ENCODE results near the gene IFITM1. TPM values are rescaled to one million over a fixed set of nuclear protein-coding genes. Genes with fewer than 3 reads are reported as not detected.

The IFITM1 gene
- total and polyA plus RNA-seq, 9 of the 15 experiments (the other 6 are each of a cell fraction or from before 2014, with no cell fraction given), result 691 to 5,579 (median 974) TPM

DNA sequence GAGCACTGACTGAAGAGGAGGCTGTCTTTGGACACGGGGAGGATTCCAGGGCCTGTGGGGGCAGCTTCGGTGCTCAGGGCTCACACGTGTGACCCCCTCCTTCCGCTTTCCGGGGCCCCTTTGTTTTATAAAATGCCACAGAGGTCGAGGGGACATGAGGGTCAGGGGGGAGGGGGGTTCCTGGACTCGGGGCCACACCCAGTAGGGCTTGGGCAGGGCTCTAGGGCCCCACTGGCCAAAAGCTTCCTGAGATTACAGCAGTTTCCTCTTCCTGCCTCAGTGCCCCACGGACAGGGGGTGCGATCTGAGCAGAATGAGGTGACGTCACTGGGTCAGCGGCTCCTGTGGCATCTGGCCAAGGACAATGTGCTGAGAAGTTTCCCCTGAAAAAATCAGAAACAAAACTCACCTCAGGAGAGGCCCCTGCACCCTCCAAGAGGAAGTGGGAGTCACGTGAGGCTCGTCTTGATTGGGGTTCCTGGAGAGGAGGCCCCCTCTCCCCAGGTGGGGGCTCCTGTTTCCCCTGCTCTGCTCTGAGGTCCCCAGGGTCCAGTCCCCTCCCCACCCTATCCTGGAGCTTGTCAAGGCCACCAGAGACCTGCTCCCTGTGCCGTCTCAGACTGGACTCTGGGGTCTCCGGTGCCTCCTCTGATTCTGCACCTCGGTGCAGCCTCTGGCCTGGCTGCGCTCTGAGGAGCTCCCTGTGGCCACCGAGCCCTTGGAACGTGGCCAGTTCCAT, 13.2 kb downstream of the IFITM1 start (continued):
- TF ChIP-seq, protein P1, sequence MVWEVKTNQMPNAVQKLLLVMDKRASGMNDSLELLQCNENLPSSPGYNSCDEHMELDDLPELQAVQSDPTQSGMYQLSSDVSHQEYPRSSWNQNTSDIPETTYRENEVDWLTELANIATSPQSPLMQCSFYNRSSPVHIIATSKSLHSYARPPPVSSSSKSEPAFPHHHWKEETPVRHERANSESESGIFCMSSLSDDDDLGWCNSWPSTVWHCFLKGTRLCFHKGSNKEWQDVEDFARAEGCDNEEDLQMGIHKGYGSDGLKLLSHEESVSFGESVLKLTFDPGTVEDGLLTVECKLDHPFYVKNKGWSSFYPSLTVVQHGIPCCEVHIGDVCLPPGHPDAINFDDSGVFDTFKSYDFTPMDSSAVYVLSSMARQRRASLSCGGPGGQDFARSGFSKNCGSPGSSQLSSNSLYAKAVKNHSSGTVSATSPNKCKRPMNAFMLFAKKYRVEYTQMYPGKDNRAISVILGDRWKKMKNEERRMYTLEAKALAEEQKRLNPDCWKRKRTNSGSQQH (CRISPR knock-in tag; IDR thresholded peaks at IDR 0.05), result no peak
- TF ChIP-seq CBX1 (IDR thresholded peaks at IDR 0.05; ENCODE audit: low read depth) (no peak), PCBP2 (IDR thresholded peaks at IDR 0.05; ENCODE audit: low read depth, low read length, poor library complexity, severe bottlenecking) (no peak), ZC3H11A (IDR thresholded peaks at IDR 0.05; ENCODE audit: low read depth, low read length) (no peak), GATAD2A (IDR thresholded peaks at IDR 0.05) (peak; percentile 68), SIX5 (IDR thresholded peaks at IDR 0.05; ENCODE audit: borderline replicate concordance in 1 of 2, insufficient read depth in 1 of 2, low read depth in 1 of 2, low read length in 2 of 2) (no peak), ZKSCAN1 (IDR thresholded peaks at IDR 0.05; ENCODE audit: low read depth, low read length) (0 out of 2 replicates have a peak, but pooled peaks have one; percentile 48), BHLHE40 (IDR thresholded peaks at IDR 0.05; ENCODE audit: low read length) (peak; percentile 94), ZNF431 (CRISPR knock-in tag; IDR thresholded peaks at IDR 0.05) (0 out of 2 replicates have a peak, but pooled peaks have one; percentile 52), KDM2B (CRISPR knock-in tag; IDR thresholded peaks at IDR 0.05) (no peak), GABPA (tag; conservative IDR thresholded peaks at IDR 0.05; ENCODE audit: low read depth) (peak; percentile 74), DIDO1 (tag; IDR thresholded peaks at IDR 0.05; ENCODE audit: low read depth) (no peak), ZNF212 (CRISPR knock-in tag; IDR thresholded peaks at IDR 0.05) (no peak)
- TF ChIP-seq, protein P2, sequence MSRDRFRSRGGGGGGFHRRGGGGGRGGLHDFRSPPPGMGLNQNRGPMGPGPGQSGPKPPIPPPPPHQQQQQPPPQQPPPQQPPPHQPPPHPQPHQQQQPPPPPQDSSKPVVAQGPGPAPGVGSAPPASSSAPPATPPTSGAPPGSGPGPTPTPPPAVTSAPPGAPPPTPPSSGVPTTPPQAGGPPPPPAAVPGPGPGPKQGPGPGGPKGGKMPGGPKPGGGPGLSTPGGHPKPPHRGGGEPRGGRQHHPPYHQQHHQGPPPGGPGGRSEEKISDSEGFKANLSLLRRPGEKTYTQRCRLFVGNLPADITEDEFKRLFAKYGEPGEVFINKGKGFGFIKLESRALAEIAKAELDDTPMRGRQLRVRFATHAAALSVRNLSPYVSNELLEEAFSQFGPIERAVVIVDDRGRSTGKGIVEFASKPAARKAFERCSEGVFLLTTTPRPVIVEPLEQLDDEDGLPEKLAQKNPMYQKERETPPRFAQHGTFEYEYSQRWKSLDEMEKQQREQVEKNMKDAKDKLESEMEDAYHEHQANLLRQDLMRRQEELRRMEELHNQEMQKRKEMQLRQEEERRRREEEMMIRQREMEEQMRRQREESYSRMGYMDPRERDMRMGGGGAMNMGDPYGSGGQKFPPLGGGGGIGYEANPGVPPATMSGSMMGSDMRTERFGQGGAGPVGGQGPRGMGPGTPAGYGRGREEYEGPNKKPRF (IDR thresholded peaks at IDR 0.05; ENCODE audit: low read depth, low read length), result no peak
- TF ChIP-seq, protein P3, sequence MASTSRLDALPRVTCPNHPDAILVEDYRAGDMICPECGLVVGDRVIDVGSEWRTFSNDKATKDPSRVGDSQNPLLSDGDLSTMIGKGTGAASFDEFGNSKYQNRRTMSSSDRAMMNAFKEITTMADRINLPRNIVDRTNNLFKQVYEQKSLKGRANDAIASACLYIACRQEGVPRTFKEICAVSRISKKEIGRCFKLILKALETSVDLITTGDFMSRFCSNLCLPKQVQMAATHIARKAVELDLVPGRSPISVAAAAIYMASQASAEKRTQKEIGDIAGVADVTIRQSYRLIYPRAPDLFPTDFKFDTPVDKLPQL (IDR thresholded peaks at IDR 0.05; ENCODE audit: extremely low read depth, insufficient read length), result no peak
- TF ChIP-seq, protein P4, sequence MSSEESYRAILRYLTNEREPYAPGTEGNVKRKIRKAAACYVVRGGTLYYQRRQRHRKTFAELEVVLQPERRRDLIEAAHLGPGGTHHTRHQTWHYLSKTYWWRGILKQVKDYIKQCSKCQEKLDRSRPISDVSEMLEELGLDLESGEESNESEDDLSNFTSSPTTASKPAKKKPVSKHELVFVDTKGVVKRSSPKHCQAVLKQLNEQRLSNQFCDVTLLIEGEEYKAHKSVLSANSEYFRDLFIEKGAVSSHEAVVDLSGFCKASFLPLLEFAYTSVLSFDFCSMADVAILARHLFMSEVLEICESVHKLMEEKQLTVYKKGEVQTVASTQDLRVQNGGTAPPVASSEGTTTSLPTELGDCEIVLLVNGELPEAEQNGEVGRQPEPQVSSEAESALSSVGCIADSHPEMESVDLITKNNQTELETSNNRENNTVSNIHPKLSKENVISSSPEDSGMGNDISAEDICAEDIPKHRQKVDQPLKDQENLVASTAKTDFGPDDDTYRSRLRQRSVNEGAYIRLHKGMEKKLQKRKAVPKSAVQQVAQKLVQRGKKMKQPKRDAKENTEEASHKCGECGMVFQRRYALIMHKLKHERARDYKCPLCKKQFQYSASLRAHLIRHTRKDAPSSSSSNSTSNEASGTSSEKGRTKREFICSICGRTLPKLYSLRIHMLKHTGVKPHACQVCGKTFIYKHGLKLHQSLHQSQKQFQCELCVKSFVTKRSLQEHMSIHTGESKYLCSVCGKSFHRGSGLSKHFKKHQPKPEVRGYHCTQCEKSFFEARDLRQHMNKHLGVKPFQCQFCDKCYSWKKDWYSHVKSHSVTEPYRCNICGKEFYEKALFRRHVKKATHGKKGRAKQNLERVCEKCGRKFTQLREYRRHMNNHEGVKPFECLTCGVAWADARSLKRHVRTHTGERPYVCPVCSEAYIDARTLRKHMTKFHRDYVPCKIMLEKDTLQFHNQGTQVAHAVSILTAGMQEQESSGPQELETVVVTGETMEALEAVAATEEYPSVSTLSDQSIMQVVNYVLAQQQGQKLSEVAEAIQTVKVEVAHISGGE (CRISPR knock-in tag; IDR thresholded peaks at IDR 0.05), result peak in 1 of 3 experiments; percentile 70; a peak in 1 of 6 replicates
- TF ChIP-seq, protein P5, sequence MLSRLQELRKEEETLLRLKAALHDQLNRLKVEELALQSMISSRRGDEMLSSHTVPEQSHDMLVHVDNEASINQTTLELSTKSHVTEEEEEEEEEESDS (CRISPR knock-in tag; IDR thresholded peaks at IDR 0.05), result no peak

Data from K562 (cell line).